WTC11 (cell line): ENCODE data around the gene CNOT10.

ENCODE experiments used
- CTCF ChIP-seq: fragments of 200-600 bp; IDR thresholded peaks from 2 replicates; pipeline ENCODE4 v1.8.0; 2022; ENCODE audit warnings: antibody characterized with exemption
- JUN ChIP-seq: sonication (generic); formaldehyde crosslinking; IDR thresholded peaks from 2 replicates; pipeline ENCODE4 v1.8.0; 2023; ENCODE audit warnings: mild to moderate bottlenecking, missing genetic modification reagents
- MAX ChIP-seq: sonication (generic); formaldehyde crosslinking; IDR thresholded peaks from 2 replicates; pipeline ENCODE4 v1.8.0; 2022; ENCODE audit warnings: mild to moderate bottlenecking, missing genetic modification reagents
- NFYB ChIP-seq: sonication (generic); formaldehyde crosslinking; conservative IDR thresholded peaks from 2 replicates; pipeline ENCODE4 v1.8.0; 2022; ENCODE audit warnings: low read depth, missing genetic modification reagents
- STAT6 ChIP-seq: sonication (generic); formaldehyde crosslinking; conservative IDR thresholded peaks from 2 replicates; pipeline ENCODE4 v1.8.1; 2023; ENCODE audit warnings: mild to moderate bottlenecking, low read depth, missing genetic modification reagents, moderate library complexity
- ZNF219 ChIP-seq: sonication (generic); formaldehyde crosslinking; IDR thresholded peaks from 2 replicates; pipeline ENCODE4 v1.8.0; 2023; ENCODE audit warnings: missing genetic modification reagents, mild to moderate bottlenecking, borderline replicate concordance

- no peak for TF ChIP-seq ZNF219
- TF ChIP-seq JUN (CRISPR knock-in tag) = no peak
- no peak for TF ChIP-seq CTCF
- no peak for TF ChIP-seq NFYB
- no peak for TF ChIP-seq MAX
- TF ChIP-seq STAT6 (CRISPR knock-in tag) = no peak
Observed at GRCh38 chr3:32703491-32703972, 18.5 kb downstream of the CNOT10 start.
